Measurements from ENCODE around the gene TMEM108.

Gene TMEM108

DNA sequence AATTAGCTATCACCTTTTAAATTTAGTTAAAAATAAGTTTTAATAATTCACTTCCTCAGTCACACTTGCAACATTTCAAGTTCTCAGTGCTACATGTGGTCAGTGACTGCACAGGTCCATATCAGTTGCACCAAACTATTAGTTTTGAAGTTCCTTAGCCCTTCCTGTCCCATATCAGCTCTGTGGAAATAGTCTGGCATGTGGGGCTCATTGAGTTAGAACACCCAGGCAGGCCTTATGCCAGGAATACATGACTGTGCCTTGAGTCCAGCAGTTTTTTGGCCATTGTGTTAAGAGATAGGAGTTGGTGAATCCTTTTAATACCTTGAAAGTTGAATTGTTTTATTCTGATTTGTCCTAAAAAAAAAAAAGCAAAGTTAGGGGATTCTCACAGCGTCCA lies 207.9 kb downstream of the TMEM108 start:
- no peak overlapping the region for H3K9ac ChIP-seq (ENCODE audit: low read depth, low read length)
- no peaks in the 10 kb centered on the region for H3K9me3 ChIP-seq (ENCODE audit: insufficient read depth, low read depth, low read length)
- H3K4me1 ChIP-seq (ENCODE audit: insufficient read depth, low read length), result no peaks in the 10 kb centered on the region
- H3K36me3 ChIP-seq (ENCODE audit: insufficient read depth, low read depth, low read length), result no peaks in the 10 kb centered on the region
- H3K27me3 ChIP-seq (ENCODE audit: insufficient read depth, low read length), result no peaks in the 10 kb centered on the region
- no peak overlapping the region for H3K4me3 ChIP-seq (ENCODE audit: low read length)
- no peak overlapping the region for H3K27ac ChIP-seq (ENCODE audit: low read length)

DNA sequence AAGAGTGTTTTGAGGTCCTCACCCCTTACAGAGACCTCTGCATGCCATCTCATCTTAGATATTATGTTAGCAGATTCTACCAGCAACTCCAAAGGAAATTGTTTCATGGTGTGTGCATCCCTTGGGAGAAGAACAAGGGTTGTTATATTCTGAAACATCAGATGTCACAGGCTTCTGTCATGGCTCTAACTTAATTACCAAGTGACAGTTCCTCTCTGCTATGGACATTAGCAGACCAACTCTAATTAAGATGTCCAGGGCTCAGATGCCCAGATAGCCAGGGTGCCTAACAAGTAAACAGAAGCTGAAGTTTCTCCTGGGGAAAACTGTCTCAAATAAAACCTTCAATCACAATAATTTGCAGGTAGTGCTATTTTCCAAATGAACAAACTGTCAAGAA lies 208.6 kb downstream of the TMEM108 start:
- Histone ChIP-seq H3K9ac (ENCODE audit: low read depth, low read length) (no peak overlapping the region), H3K27me3 (ENCODE audit: insufficient read depth, low read length) (no peaks in the 10 kb centered on the region), H3K4me3 (ENCODE audit: low read length) (no peak overlapping the region), H3K27ac (ENCODE audit: low read length) (no peak overlapping the region), H3K9me3 (ENCODE audit: insufficient read depth, low read depth, low read length) (no peaks in the 10 kb centered on the region), H3K4me1 (ENCODE audit: insufficient read depth, low read length) (no peaks in the 10 kb centered on the region), H3K36me3 (ENCODE audit: insufficient read depth, low read depth, low read length) (no peaks in the 10 kb centered on the region)

DNA sequence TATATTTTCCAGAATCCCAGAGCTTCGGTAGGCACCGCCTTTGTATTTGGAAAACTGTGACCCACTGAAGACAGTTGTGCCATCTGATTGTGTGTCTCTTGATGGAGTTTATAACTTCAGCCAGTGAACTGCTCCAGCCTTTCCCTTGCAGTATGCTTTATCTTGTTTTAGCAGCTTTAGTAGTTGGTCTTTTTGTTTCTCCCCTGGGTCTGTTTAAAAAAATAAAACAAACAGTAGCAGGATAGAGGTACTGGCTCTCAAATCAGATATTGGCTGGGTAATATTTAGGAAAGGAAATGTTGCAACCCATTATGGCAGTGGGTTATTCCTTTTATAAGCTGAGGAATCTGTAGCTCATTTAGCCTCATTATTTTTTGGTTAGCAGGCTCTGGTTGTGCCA lies 210.2 kb downstream of the TMEM108 start:
- Histone ChIP-seq H3K27me3 (ENCODE audit: insufficient read depth, low read length) (no peaks in the 10 kb centered on the region), H3K27ac (ENCODE audit: low read length) (no peak overlapping the region), H3K4me1 (ENCODE audit: insufficient read depth, low read length) (no peaks in the 10 kb centered on the region), H3K4me3 (ENCODE audit: low read length) (no peak overlapping the region), H3K9me3 (ENCODE audit: insufficient read depth, low read depth, low read length) (no peaks in the 10 kb centered on the region), H3K9ac (ENCODE audit: low read depth, low read length) (no peak overlapping the region), H3K36me3 (ENCODE audit: insufficient read depth, low read depth, low read length) (no peaks in the 10 kb centered on the region)

DNA sequence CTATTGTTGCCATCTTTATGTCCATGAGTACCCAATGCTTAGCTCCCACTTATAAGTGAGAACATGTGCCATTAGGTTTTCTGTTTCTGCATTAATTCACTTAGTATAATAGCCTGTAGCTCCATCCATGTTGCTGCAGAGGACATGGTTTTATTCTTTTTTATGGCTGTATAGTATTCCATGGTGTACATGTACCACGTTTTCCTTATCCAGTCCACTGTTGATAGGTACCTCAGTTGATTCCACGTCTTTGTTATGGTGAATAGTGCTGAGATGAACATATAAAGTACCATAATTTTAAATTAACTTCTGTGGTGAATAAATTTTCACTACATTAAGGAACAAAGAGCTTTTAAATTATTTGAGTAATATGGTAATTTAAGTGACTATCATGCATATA lies 211.3 kb downstream of the TMEM108 start:
- Histone ChIP-seq H3K36me3 (ENCODE audit: insufficient read depth, low read depth, low read length) (no peaks in the 10 kb centered on the region), H3K9ac (ENCODE audit: low read depth, low read length) (no peak overlapping the region), H3K4me3 (ENCODE audit: low read length) (no peak overlapping the region), H3K9me3 (ENCODE audit: insufficient read depth, low read depth, low read length) (no peaks in the 10 kb centered on the region), H3K4me1 (ENCODE audit: insufficient read depth, low read length) (no peaks in the 10 kb centered on the region), H3K27me3 (ENCODE audit: insufficient read depth, low read length) (no peaks in the 10 kb centered on the region), H3K27ac (ENCODE audit: low read length) (no peak overlapping the region)

DNA sequence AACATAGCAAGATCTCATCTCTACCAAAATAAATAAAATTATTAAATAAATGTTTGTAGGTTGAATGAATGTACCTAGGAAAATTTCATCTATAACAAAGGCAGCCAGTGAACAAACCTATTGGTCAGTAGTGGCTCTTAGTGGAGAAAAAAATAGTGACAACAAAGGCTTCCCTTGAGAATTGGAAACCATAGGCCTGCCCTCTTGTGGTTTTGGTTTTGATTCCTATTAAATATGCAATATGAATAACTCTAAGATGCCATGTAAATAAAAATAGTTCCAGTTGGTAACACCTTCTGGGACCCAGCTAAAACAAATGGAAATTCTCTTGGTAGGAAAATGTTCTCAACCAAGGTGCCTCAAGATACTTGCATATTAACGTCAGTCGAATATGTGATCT lies 216.0 kb downstream of the TMEM108 start:
- H3K27me3 ChIP-seq (ENCODE audit: insufficient read depth, low read length), result no peaks in the 10 kb centered on the region
- H3K27ac ChIP-seq (ENCODE audit: low read length), result no peak overlapping the region
- H3K9me3 ChIP-seq (ENCODE audit: insufficient read depth, low read depth, low read length), result no peaks in the 10 kb centered on the region
- no peak overlapping the region for H3K4me3 ChIP-seq (ENCODE audit: low read length)
- no peaks in the 10 kb centered on the region for H3K36me3 ChIP-seq (ENCODE audit: insufficient read depth, low read depth, low read length)
- no peaks in the 10 kb centered on the region for H3K4me1 ChIP-seq (ENCODE audit: insufficient read depth, low read length)
- no peak overlapping the region for H3K9ac ChIP-seq (ENCODE audit: low read depth, low read length)

DNA sequence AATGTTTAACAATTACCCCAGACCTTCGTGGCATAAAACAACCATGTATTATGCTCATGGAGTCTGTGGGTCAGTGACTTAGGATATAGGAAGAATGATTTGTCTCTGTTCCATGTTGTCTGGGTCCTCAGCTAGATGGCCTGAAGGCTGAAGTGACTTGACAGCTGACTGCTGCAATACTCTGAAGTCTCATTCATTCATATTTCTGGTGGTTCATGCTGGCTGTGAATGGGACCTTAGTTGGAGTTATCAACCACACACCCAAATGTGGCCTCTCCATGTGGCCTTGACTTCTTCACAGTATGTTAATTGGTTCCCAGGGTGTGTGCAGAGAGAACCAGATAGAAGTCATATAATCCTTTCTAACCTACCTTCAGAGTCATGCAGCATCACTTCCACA lies 216.5 kb downstream of the TMEM108 start:
- no peak overlapping the region for H3K9ac ChIP-seq (ENCODE audit: low read depth, low read length)

DNA sequence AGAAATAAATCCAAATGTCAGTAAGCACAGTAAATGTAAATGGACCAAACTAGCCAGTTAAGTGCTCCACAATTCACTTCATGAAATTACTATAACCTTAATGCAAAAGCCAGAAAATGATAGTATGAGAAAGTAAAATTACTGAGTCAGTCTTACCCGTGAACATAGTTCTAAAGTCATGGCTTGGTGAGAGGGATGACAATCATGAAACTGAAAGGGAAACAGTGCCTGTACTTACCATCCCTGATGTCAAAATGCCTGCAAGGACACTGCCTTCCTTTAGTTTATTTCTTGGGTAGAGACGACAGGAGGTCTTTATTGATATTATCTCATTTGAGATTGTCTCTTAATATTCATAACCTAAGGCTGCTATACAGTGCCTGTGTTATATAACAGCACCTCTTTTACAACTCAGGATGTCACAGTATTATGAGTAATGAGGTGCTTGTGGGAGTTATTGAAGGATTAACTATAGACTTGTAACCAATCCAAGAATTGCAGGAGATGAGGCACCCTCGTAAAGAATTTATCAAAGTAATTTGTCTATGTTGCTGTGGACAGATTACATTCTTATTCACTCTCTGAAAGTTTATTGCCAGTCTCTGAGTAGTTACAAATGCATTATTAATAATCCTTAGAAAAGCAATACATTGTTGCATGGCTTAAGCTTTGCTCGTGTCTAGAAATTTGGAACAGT lies 218.7 kb downstream of the TMEM108 start:
- Histone ChIP-seq H3K9me3 (ENCODE audit: insufficient read depth, low read depth, low read length) (no peaks in the 10 kb centered on the region), H3K36me3 (ENCODE audit: insufficient read depth, low read depth, low read length) (no peaks in the 10 kb centered on the region), H3K4me1 (ENCODE audit: insufficient read depth, low read length) (no peaks in the 10 kb centered on the region), H3K27ac (ENCODE audit: low read length) (no peak overlapping the region), H3K4me3 (ENCODE audit: low read length) (no peak overlapping the region), H3K27me3 (ENCODE audit: insufficient read depth, low read length) (no peaks in the 10 kb centered on the region), H3K9ac (ENCODE audit: low read depth, low read length) (no peak overlapping the region)

More for the DNA sequence above, 216.5 kb downstream of the TMEM108 start:
- Histone ChIP-seq H3K27me3 (ENCODE audit: insufficient read depth, low read length) (no peaks in the 10 kb centered on the region), H3K4me3 (ENCODE audit: low read length) (no peak overlapping the region), H3K36me3 (ENCODE audit: insufficient read depth, low read depth, low read length) (no peaks in the 10 kb centered on the region), H3K9me3 (ENCODE audit: insufficient read depth, low read depth, low read length) (no peaks in the 10 kb centered on the region), H3K4me1 (ENCODE audit: insufficient read depth, low read length) (no peaks in the 10 kb centered on the region), H3K27ac (ENCODE audit: low read length) (no peak overlapping the region)

DNA sequence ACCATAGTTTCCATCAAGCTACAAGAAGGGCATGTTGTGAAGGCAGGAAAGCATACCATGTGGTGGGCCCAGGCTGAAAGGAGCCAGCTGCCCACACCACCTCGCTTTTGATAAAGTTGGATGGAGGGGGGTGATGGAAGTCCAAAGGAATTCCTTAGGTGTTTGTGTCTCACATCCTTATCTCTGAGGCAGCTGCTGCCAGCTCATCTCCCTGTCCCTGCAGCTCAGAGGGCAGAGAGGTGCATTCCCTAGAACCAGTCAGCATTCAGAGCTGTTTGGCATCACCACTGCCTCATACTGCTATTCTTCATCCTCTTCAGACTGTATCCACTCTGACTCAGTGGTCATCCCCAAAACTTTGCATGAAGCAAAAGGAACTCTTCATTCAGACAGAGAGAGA lies 220.2 kb downstream of the TMEM108 start:
- Histone ChIP-seq H3K9ac (ENCODE audit: low read depth, low read length) (no peak overlapping the region), H3K4me3 (ENCODE audit: low read length) (no peak overlapping the region), H3K27ac (ENCODE audit: low read length) (no peak overlapping the region), H3K36me3 (ENCODE audit: insufficient read depth, low read depth, low read length) (no peaks in the 10 kb centered on the region), H3K4me1 (ENCODE audit: insufficient read depth, low read length) (no peaks in the 10 kb centered on the region), H3K27me3 (ENCODE audit: insufficient read depth, low read length) (no peaks in the 10 kb centered on the region), H3K9me3 (ENCODE audit: insufficient read depth, low read depth, low read length) (no peaks in the 10 kb centered on the region)

DNA sequence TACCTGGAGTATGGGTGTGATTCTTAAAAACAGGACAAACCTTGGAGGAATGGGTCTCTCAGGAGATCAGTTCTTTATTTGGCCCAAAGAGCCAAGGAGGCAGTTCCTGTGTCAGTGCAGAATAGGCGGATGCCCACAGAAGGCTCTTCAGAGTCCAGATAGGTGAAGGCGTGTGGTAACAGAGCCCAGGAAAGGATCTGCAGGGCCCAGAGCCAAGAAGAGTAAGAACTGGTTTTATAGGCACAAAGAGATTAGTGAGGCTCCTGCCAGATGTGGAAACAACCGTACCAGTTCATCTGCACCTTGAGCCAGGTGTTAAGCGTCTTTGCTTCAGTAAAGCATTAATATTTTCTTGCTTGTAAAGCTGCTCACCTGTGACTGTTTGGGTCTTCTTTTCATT lies 221.6 kb downstream of the TMEM108 start:
- H3K4me1 ChIP-seq (ENCODE audit: insufficient read depth, low read length), result no peaks in the 10 kb centered on the region
- H3K4me3 ChIP-seq (ENCODE audit: low read length), result no peak overlapping the region
- no peak overlapping the region for H3K27ac ChIP-seq (ENCODE audit: low read length)
- no peaks in the 10 kb centered on the region for H3K9me3 ChIP-seq (ENCODE audit: insufficient read depth, low read depth, low read length)
- no peak overlapping the region for H3K9ac ChIP-seq (ENCODE audit: low read depth, low read length)
- no peaks in the 10 kb centered on the region for H3K27me3 ChIP-seq (ENCODE audit: insufficient read depth, low read length)
- no peaks in the 10 kb centered on the region for H3K36me3 ChIP-seq (ENCODE audit: insufficient read depth, low read depth, low read length)

DNA sequence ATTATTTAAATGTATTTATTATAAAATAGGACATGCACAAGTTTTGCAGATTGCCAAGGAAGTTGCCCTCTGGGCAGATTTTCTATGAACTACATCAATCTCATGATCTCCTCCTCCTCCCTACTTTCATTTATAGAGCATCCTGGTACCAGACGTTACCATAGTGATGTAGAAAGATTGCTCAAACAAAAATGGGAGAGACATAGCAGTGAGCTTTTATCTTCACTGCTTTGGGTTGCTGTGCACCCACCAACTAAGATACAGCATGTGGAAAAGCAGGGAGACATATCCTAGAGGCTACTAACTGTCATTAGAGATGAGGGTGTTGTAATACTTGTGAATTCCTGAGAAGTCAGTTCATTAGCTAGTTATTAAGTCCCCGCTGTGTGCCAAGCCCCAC lies 224.1 kb downstream of the TMEM108 start:
- Histone ChIP-seq H3K9ac (ENCODE audit: low read depth, low read length) (no peak overlapping the region), H3K27ac (ENCODE audit: low read length) (no peak overlapping the region), H3K36me3 (ENCODE audit: insufficient read depth, low read depth, low read length) (no peaks in the 10 kb centered on the region), H3K4me3 (ENCODE audit: low read length) (no peak overlapping the region), H3K9me3 (ENCODE audit: insufficient read depth, low read depth, low read length) (no peaks in the 10 kb centered on the region), H3K27me3 (ENCODE audit: insufficient read depth, low read length) (no peaks in the 10 kb centered on the region), H3K4me1 (ENCODE audit: insufficient read depth, low read length) (no peaks in the 10 kb centered on the region)

DNA sequence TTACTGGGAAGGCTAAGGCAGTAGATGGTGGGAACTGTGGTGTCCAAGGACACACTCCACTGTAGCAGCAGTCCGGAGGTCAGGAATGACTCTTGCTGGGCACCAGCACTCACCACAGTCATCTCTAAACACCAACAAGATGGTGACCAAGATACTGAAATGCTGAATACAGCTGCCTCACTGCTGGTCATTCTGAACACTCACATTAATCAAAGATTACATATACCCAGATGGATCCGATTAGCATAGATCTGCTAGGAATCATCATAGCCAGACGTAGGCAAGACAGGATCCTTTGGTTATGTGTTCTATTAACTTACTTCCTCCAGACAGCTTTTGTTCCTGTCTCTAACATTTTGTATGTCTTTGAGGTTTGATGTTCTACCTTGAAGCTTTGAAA lies 226.7 kb downstream of the TMEM108 start:
- Histone ChIP-seq H3K27me3 (ENCODE audit: insufficient read depth, low read length) (no peaks in the 10 kb centered on the region), H3K9me3 (ENCODE audit: insufficient read depth, low read depth, low read length) (no peaks in the 10 kb centered on the region), H3K9ac (ENCODE audit: low read depth, low read length) (no peak overlapping the region), H3K4me3 (ENCODE audit: low read length) (no peak overlapping the region), H3K27ac (ENCODE audit: low read length) (no peak overlapping the region), H3K4me1 (ENCODE audit: insufficient read depth, low read length) (no peaks in the 10 kb centered on the region), H3K36me3 (ENCODE audit: insufficient read depth, low read depth, low read length) (no peaks in the 10 kb centered on the region)

DNA sequence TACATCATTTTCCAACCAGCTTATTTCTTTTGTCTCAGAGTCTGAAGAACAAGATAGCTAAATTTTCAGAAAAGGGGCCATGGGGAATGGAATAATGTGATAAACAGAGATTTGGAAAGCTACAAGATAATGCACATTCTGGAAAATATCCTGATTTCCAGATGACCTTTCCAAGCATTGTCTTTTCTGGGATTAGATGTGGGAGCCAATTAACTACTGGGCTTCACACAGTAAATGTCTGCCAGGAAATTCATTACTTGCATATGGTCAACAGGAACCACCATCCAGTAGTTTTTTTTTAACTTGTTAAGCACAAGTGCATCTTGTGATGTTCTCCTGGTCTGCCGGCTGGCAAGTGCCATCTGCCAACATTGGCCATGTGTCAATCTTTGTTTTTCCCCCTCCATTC lies 230.5 kb downstream of the TMEM108 start:
- Histone ChIP-seq H3K36me3 (ENCODE audit: insufficient read depth, low read depth, low read length) (no peaks in the 10 kb centered on the region), H3K27ac (ENCODE audit: low read length) (no peak overlapping the region), H3K9ac (ENCODE audit: low read depth, low read length) (no peak overlapping the region), H3K4me3 (ENCODE audit: low read length) (no peak overlapping the region), H3K27me3 (ENCODE audit: insufficient read depth, low read length) (no peaks in the 10 kb centered on the region), H3K4me1 (ENCODE audit: insufficient read depth, low read length) (no peaks in the 10 kb centered on the region; the same call in 1 of the 2 replicates), H3K9me3 (ENCODE audit: insufficient read depth, low read depth, low read length) (no peaks in the 10 kb centered on the region)

Measured in iPS-20b (cell line).